IMR-90 (cell line): Measurements from ENCODE around the gene ITPR3. TPM values are rescaled to one million over a fixed set of nuclear protein-coding genes. Genes with fewer than 3 reads are reported as not detected.

Experiments used
- ATAC-seq: fragments of 200-7000 bp; cut with Tn5 transposase; 2 replicates; pipeline ENCODE4 v1.9.1; 2020; ENCODE audit warnings: low read depth, mild to moderate bottlenecking, moderate library complexity
- BruUV-seq: library from RNA; stranded (reverse); fragments of 400-500 nt; replicated peaks from 2 replicates; lab custom pipeline; 2021; lab: Mats Ljungman, UMichigan
- CTCF ChIA-PET: fragments of 300-600 bp; formaldehyde crosslinking; extraction: SDS; loops from one replicate; lab custom pipeline; 2021; ENCODE audit warnings: antibody characterized with exemption; lab: Yijun Ruan, JAX
- POLR2A ChIA-PET: fragments of 300-600 bp; sonication (Branson Sonifier 250); formaldehyde crosslinking; loops from one replicate; lab custom pipeline; 2022; ENCODE audit warnings: antibody characterized with exemption; ENCODE audit not compliant: unreplicated experiment; lab: Charles Lee
- DNase-seq: peaks from one replicate; pipeline ENCODE4 v3.0.0; 2013
- H2AFZ ChIP-seq: replicated peaks from 2 replicates; pipeline ENCODE3; 2013; ENCODE audit warnings: low read length, mild to moderate bottlenecking; ENCODE audit not compliant: poor library complexity
- H2AK5ac ChIP-seq: 2 replicates; pipeline ENCODE4 v1.6.1; 2013; ENCODE audit warnings: low read depth, low read length, inconsistent platforms
- H2AK9ac ChIP-seq: replicated peaks from 2 replicates; pipeline ENCODE3; 2013; ENCODE audit warnings: mild to moderate bottlenecking, low read depth, low read length, moderate library complexity; ENCODE audit not compliant: poor library complexity
- H2BK120ac ChIP-seq: 2 replicates; pipeline ENCODE4 v1.6.1; 2013; ENCODE audit warnings: low read depth, low read length, inconsistent platforms
- H2BK15ac ChIP-seq: 3 replicates; pipeline ENCODE4 v1.6.1; 2013; ENCODE audit warnings: low read depth, low read length, inconsistent platforms
- H2BK20ac ChIP-seq: 2 replicates; pipeline ENCODE4 v1.6.1; 2013; ENCODE audit warnings: low read depth, mild to moderate bottlenecking, inconsistent platforms, low read length, moderate library complexity
- H2BK5ac ChIP-seq: 2 replicates; pipeline ENCODE4 v1.6.1; 2013; ENCODE audit warnings: mild to moderate bottlenecking, low read depth, low read length, inconsistent platforms; ENCODE audit not compliant: poor library complexity, severe bottlenecking
- H3K14ac ChIP-seq: replicated peaks from 2 replicates; pipeline ENCODE4 v1.6.1; 2013; ENCODE audit warnings: low read depth, low read length, inconsistent platforms
- H3K18ac ChIP-seq: 2 replicates; pipeline ENCODE4 v1.6.1; 2013; ENCODE audit warnings: low read depth, low read length, control low read depth
- H3K23ac ChIP-seq: 2 replicates; pipeline ENCODE4 v1.6.1; 2013; ENCODE audit warnings: low read depth, low read length, inconsistent platforms
- H3K27ac ChIP-seq: 2 replicates; pipeline ENCODE4 v1.5.1; 2013; ENCODE audit warnings: mild to moderate bottlenecking, control low read depth, low read length; ENCODE audit not compliant: insufficient read depth
- H3K27me3 ChIP-seq: 2 replicates; pipeline ENCODE4 v1.6.1; 2013; ENCODE audit warnings: low read length; ENCODE audit not compliant: control insufficient read depth, insufficient read depth
- H3K36me3 ChIP-seq: 2 replicates; pipeline ENCODE4 v1.6.1; 2013; ENCODE audit warnings: low read length, mixed read lengths; ENCODE audit not compliant: control insufficient read depth, insufficient read depth
- H3K4ac ChIP-seq: 2 replicates; pipeline ENCODE4 v1.6.1; 2013; ENCODE audit warnings: low read depth, low read length, inconsistent platforms
- H3K4me1 ChIP-seq: 2 replicates; pipeline ENCODE4 v1.6.1; 2013; ENCODE audit warnings: low read length, mixed read lengths; ENCODE audit not compliant: control insufficient read depth, insufficient read depth
- H3K4me2 ChIP-seq: 2 replicates; pipeline ENCODE4 v1.6.1; 2013; ENCODE audit warnings: low read depth, mild to moderate bottlenecking, control low read depth, low read length, moderate library complexity
- H3K4me3 ChIP-seq: 2 replicates; pipeline ENCODE4 v1.5.1; 2013; ENCODE audit warnings: low read depth, mild to moderate bottlenecking, control low read depth, low read length, moderate library complexity; ENCODE audit not compliant: insufficient read depth
- H3K56ac ChIP-seq: 2 replicates; pipeline ENCODE4 v1.6.1; 2013; ENCODE audit warnings: low read length, inconsistent platforms; ENCODE audit not compliant: insufficient read depth; ENCODE audit errors: extremely low read depth
- H3K79me1 ChIP-seq, 2 experiments: 2 replicates each; pipeline ENCODE4 v1.6.1; 2013; ENCODE audit warnings: low read length in 2 of 2, inconsistent platforms in 1 of 2, low read depth in 1 of 2
- H3K9ac ChIP-seq: 2 replicates; pipeline ENCODE4 v1.6.1; 2013; ENCODE audit warnings: low read depth, low read length, control low read depth
- H3K9me1 ChIP-seq: 2 replicates; pipeline ENCODE4 v1.6.1; 2013; ENCODE audit warnings: low read length, inconsistent platforms; ENCODE audit not compliant: insufficient read depth
- H3K9me3 ChIP-seq: 2 replicates; pipeline ENCODE4 v1.6.1; 2013; ENCODE audit warnings: low read length; ENCODE audit not compliant: control insufficient read depth, insufficient read depth
- H4K20me1 ChIP-seq: 2 replicates; pipeline ENCODE4 v1.6.1; 2013; ENCODE audit warnings: low read length, inconsistent platforms; ENCODE audit not compliant: insufficient read depth
- H4K5ac ChIP-seq: 2 replicates; pipeline ENCODE4 v1.6.1; 2013; ENCODE audit warnings: mild to moderate bottlenecking, low read depth, low read length, control low read depth
- H4K8ac ChIP-seq, 2 experiments: 2 replicates each; pipeline ENCODE4 v1.6.1; 2013; ENCODE audit warnings: low read depth in 2 of 2, low read length in 2 of 2, control low read depth in 1 of 2, inconsistent platforms in 1 of 2
- H4K91ac ChIP-seq: 2 replicates; pipeline ENCODE4 v1.6.1; 2013; ENCODE audit warnings: low read depth, low read length, inconsistent platforms; ENCODE audit not compliant: insufficient read depth
- BHLHE40 ChIP-seq: fragments of 150-350 bp; IDR thresholded peaks from 2 replicates; pipeline ENCODE4 v1.6.1; 2016; ENCODE audit warnings: mild to moderate bottlenecking, low read depth, low read length
- CEBPB ChIP-seq: IDR thresholded peaks from 2 replicates; pipeline ENCODE4 v1.6.1; 2012; ENCODE audit warnings: low read depth, low read length, improper control_type of control experiment
- CHD1 ChIP-seq: IDR thresholded peaks from 2 replicates; pipeline ENCODE4 v1.6.1; 2012; ENCODE audit warnings: low read depth, low read length, improper control_type of control experiment
- CTCF ChIP-seq: conservative IDR thresholded peaks from 2 replicates; pipeline ENCODE4 v1.5.1; 2012; ENCODE audit warnings: mild to moderate bottlenecking, low read depth, low read length, improper control_type of control experiment
- ELK1 ChIP-seq: fragments of 150-350 bp; IDR thresholded peaks from 2 replicates; pipeline ENCODE4 v1.6.1; 2016; ENCODE audit warnings: low read depth, mild to moderate bottlenecking, low read length, moderate library complexity, borderline replicate concordance
- FOS ChIP-seq: fragments of 150-350 bp; IDR thresholded peaks from 2 replicates; pipeline ENCODE4 v1.6.1; 2016; ENCODE audit warnings: low read depth, low read length
- MAFK ChIP-seq: IDR thresholded peaks from 2 replicates; pipeline ENCODE4 v1.6.1; 2012; ENCODE audit warnings: low read depth, low read length, improper control_type of control experiment
- MAZ ChIP-seq: IDR thresholded peaks from 2 replicates; pipeline ENCODE4 v1.6.1; 2012; ENCODE audit warnings: low read depth, mild to moderate bottlenecking, low read length, improper control_type of control experiment, moderate library complexity, borderline replicate concordance
- MXI1 ChIP-seq: IDR thresholded peaks from 2 replicates; pipeline ENCODE4 v1.6.1; 2012; ENCODE audit warnings: low read depth, mild to moderate bottlenecking, low read length, moderate library complexity, borderline replicate concordance
- NFE2L2 ChIP-seq: fragments of 150-350 bp; IDR thresholded peaks from 2 replicates; pipeline ENCODE4 v1.6.1; 2016; ENCODE audit warnings: low read depth, mild to moderate bottlenecking, low read length
- POLR2A ChIP-seq: IDR thresholded peaks from 2 replicates; pipeline ENCODE4 v1.6.1; 2012; ENCODE audit warnings: mild to moderate bottlenecking, low read depth, low read length
- RAD21 ChIP-seq: IDR thresholded peaks from 2 replicates; pipeline ENCODE4 v1.6.1; 2012; ENCODE audit warnings: low read length, improper control_type of control experiment
- RCOR1 ChIP-seq: IDR thresholded peaks from 2 replicates; pipeline ENCODE4 v1.6.1; 2012; ENCODE audit warnings: mild to moderate bottlenecking, low read length, improper control_type of control experiment; ENCODE audit not compliant: insufficient replicate concordance
- RFX5 ChIP-seq: IDR thresholded peaks from 2 replicates; pipeline ENCODE4 v1.8.0; 2012; ENCODE audit warnings: low read depth, mild to moderate bottlenecking, low read length, moderate library complexity
- SMC3 ChIP-seq: fragments of 150-350 bp; IDR thresholded peaks from 2 replicates; pipeline ENCODE4 v1.6.1; 2016; ENCODE audit warnings: low read depth, mild to moderate bottlenecking, antibody characterized with exemption, low read length, moderate library complexity
- USF2 ChIP-seq: fragments of 150-350 bp; IDR thresholded peaks from 2 replicates; pipeline ENCODE4 v1.6.1; 2017; ENCODE audit warnings: mild to moderate bottlenecking, antibody characterized with exemption, low read length, low read depth
- WGBS, 2 experiments: methylation state at CpG; one replicate each; pipeline versions ENCODE4 v1.1.5 to v1.1.7; 2013; ENCODE audit warnings: missing lambda C conversion rate in 2 of 2; ENCODE audit not compliant: insufficient read length in 1 of 2; ENCODE audit errors: extremely low coverage in 2 of 2; 5-methylcytosine and 5-hydroxymethylcytosine counted together
- dilution Hi-C: fragments of 300-500 bp; cut with HindIII; formaldehyde crosslinking; loops from one replicate; pipeline ENCODE4 v1.14.3; 2018; ENCODE audit warnings: low sequenced_read_pairs; ENCODE audit not compliant: unreplicated experiment
- in situ Hi-C: fragments of 300-500 bp; cut with MboI; formaldehyde crosslinking; loops from 3 replicates; pipeline ENCODE4 v1.14.3; 2019; ENCODE audit warnings: low sequenced_read_pairs, inconsistent platforms, mixed read lengths
- intact Hi-C: fragments of 100-400 bp; cut with micrococcal nuclease; formaldehyde crosslinking; loops from 2 replicates; pipeline ENCODE4 v1.10.0; 2022
- polyA plus RNA-seq, 3 experiments: library from polyadenylated mRNA; depleted of rRNA; stranded (reverse); fragments of >200 nt; gene quantifications; 2 replicates each; pipeline ENCODE4 v1.2.3, GENCODE V29; 2012; ENCODE audit warnings: low replicate concordance in 1 of 3
- total RNA-seq: library from RNA; depleted of rRNA; stranded (reverse); fragments of >200 nt; gene quantifications from 2 replicates; pipeline ENCODE4 v1.2.3, GENCODE V29; 2012

The ITPR3 gene
- total and polyA plus RNA-seq, 2 of the 4 experiments (the other 2 are of a cell fraction): 1.6 to 3.7 TPM

GRCh38 chr6:33678932-33679490, 57.9 kb downstream of the ITPR3 start:
- no peak overlapping the region for H3K9ac ChIP-seq
- CTCF ChIA-PET: no interaction called here
- no peak overlapping the region for H3K27ac ChIP-seq
- no peak for DNase-seq
- H4K8ac ChIP-seq: no peak overlapping the region
- H3K23ac ChIP-seq: no peak overlapping the region
- H3K27me3 ChIP-seq: no peaks in the 10 kb centered on the region
- H3K18ac ChIP-seq: no peak overlapping the region
- no peak overlapping the region for H4K5ac ChIP-seq
- no peak overlapping the region for H2BK15ac ChIP-seq
- POLR2A ChIA-PET: no interaction called here
- no peak overlapping the region for H3K14ac ChIP-seq
- H2AK5ac ChIP-seq: no peak overlapping the region
- 84% methylated on average over 10 of the region's 12 CpGs; no CpG with 5 or more reads in 1 of the 2 experiments for WGBS, 2 experiments
- H3K4me1 ChIP-seq: peaks cover 12% of the 10 kb centered on the region
- no peak overlapping the region for H3K56ac ChIP-seq
- no peak overlapping the region for H2AK9ac ChIP-seq
- dilution Hi-C loops: no loop called here
- H3K4ac ChIP-seq: no peak overlapping the region
- H2AFZ ChIP-seq: no peak overlapping the region
- in situ Hi-C loops: no loop called here
- H4K20me1 ChIP-seq: no peaks in the 10 kb centered on the region
- H2BK20ac ChIP-seq: no peak overlapping the region
- H3K4me2 ChIP-seq: no peak overlapping the region
- no peak for ATAC-seq
- H2BK5ac ChIP-seq: no peak overlapping the region
- BruUV-seq: no TSS peak
- no peak overlapping the region for H4K91ac ChIP-seq
- no peak for TF ChIP-seq BHLHE40
- TF ChIP-seq CEBPB: no peak
- TF ChIP-seq USF2: no peak
- TF ChIP-seq MAFK: no peak
- TF ChIP-seq RAD21: no peak
- no peak for TF ChIP-seq CHD1
- no peak for TF ChIP-seq MXI1
- TF ChIP-seq POLR2A: no peak
- TF ChIP-seq RFX5: no peak
- no peak for TF ChIP-seq CTCF
- no peak for TF ChIP-seq SMC3
- no peak for TF ChIP-seq NFE2L2
- no peak for TF ChIP-seq FOS
- no peak for TF ChIP-seq MAZ
- TF ChIP-seq RCOR1: no peak
- no peak for TF ChIP-seq ELK1
- no peaks in the 10 kb centered on the region for H3K36me3 ChIP-seq
- H2BK120ac ChIP-seq: no peak overlapping the region
- H3K79me1 ChIP-seq: no peaks in the 10 kb centered on the region
- intact Hi-C loops: loop anchor here (10.0 kb wide), 1 partner anchor 224 kb away; the partner anchor contains the start of gene ZBTB9
- no peak overlapping the region for H3K4me3 ChIP-seq
- peaks cover 15% of the 10 kb centered on the region; the same call in 1 of the 2 replicates for H3K9me1 ChIP-seq
- no peaks in the 10 kb centered on the region for H3K9me3 ChIP-seq
